GM04503 (cell line): ENCODE measurements around the gene ZNF532.

Experiments
- DNase-seq: peaks from one replicate; pipeline ENCODE4 v3.0.0-alpha.2; 2012; ENCODE audit warnings: low read depth

ZNF532 gene

DNA sequence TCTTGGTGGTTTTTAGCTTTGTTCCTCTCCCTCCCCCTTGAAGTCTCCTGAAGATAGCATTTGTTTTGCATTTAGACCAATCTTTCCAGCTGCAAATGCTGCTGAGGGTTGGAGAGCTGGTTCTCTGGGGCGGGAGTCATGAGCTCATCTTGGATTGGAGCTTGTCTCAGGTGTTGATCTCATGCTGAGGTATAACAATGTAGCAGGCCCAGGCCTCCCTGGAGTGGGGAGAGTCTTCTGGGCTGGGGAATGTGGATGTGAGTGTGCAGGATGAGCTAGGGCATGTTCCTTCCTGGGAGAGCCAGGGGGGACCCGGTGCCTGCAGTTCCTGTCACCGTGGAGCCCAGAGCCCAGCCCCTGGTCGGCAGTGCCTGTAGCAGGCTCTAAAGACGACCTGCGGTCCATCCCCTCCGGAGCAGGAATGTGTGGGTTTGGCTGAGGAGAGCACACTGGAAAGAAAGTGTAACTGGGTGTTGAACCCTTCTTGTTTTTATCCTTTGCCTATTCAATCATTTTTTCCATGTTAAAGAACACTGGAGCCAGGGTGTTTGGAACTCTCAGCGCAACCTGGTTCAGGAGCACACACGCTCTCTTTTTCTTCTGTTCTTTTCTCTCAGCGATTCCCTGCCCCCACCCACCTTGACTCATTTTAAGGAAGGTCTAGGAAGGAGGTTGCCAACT lies 2.7 kb downstream of the ZNF532 start:
- DNase-seq: no peak

DNA sequence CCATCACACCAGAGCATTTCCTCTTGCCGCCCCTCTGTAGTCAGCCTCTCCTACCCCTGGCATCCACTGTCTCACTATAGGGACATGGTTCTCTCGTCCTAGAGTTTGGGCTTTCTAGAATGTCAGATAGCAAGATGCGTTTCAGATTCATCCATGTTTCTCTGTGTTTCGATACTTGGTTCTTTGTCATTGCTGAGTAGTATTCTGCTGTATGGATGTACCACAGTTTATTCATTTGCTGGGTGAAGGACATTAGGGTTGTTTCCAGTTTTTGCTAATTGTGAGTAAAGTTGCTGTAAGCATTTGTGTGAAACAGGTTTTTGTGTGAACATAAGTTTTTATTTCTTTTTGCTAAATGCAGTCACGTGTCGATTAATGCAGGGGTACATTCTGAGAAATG lies 3.8 kb downstream of the ZNF532 start:
- DNase-seq: no peak

DNA sequence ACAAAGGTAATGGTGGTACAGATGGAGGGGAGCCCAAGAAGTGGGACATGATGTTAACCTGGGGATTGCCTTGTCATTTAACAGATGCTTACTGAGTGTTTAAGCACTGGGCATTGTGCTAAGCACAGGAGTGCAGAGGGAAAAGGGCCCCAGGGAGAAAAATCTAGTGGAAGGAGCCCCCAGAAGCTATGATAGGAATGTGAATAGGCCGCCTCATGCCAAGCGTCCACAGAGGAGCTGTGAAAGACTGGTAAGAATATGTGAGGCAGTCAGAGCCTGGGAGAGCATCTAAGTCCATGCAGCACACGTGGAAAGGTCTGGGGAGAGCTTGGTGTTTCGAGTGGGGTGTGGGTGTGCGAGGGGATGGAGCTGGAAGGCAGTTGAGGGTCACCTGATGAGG lies 5.5 kb downstream of the ZNF532 start:
- DNase-seq: no peak

DNA sequence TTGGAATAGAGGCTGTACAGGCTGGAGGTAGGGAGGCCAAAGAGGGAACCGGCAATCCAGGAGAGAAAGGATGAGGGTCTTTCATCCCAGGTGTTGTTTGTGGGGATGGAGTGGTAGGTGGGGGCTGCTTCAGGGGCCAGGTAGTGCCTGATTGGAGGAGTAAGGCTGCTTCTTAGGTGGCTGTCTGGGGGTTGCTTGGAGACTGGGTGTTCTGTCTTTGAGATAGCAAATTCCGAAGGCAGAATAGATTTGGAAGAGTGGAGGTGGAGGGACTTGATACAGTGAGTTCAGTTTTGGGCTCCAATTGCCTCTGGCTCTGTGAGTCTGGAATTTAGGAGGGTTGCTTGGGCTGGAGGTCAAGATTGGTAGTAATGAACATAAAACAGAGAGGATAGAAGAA lies 5.9 kb downstream of the ZNF532 start:
- no peak for DNase-seq

DNA sequence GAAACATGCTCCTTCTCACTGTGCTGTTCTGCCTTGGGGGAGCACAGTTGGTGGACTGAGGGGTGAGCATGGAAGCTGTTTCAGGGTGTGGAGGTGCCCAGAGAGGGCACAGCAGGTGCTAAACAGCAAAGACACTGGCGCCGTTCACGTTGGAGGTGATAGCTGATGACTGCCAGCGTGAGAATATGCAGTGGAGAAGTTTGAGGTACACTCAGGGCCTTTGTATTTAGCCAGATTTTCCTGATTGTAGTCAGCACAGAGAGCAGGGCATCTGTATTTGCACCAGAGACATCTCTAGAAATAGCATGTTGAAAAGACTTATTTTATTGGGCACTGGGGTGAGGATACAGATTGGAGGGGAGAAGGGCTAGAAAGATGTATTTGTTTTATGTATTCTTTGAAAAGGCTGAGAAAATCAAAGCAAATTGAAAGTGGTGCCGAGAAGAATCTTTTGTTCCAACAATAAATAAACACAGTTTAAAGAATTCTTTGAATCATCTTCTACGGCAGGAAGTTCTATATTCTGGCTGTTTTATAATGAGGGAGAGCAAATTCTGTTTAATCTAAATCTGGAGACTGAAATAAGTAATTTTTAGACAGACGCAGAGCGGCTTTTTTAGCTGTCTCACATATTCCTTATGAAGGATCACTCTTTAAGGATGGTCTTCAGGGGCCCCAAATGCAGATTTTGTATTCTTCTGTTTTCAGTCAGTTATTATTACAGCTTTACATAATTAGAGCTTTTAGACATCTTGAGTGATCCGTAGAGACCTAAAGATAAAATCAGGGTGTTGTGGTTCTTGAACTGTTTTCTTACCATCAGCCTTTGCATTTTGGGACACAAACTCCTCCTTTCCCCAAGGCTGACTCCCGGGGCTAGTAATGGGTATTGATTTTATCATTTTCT lies 7.1 kb downstream of the ZNF532 start:
- DNase-seq: no peak

DNA sequence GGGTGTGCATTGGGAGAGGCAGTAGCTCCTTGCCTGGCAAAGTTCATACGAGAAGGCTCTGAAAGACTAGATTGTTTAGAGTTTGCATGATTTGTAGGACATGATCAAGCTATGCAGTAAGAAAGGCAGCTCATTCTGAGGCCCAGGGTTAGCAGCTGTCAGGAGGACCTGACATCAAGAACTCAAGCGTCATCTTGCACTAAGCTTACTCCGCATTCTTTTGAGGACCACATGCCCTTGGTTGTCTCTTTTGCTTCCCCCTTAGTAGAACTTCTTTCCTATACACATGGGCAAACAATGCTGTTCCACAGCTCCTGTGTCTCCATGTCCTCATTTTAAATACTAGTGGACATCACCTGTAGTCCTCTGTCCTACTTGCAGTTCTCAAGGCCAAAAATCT lies 14.0 kb downstream of the ZNF532 start:
- DNase-seq: no peak

DNA sequence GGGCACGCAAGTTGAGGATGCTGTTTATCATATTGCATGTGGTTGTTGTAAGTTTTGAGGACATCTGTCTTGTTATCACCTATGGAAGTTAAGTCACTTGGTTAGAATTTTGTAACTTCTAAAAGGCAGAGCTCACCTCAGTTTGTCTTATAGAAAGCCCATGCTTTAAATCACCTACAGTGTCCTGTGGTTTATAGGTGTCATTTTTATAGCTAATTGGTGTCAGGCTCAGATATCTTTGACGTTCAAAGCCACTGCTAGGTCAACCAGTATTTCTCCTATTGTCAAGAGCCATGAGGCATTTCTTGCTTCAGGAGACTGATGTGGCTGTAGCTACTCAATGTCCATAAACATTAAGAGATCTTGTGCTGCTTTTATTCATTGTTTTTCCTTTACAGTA lies 16.8 kb downstream of the ZNF532 start:
- no peak for DNase-seq

DNA sequence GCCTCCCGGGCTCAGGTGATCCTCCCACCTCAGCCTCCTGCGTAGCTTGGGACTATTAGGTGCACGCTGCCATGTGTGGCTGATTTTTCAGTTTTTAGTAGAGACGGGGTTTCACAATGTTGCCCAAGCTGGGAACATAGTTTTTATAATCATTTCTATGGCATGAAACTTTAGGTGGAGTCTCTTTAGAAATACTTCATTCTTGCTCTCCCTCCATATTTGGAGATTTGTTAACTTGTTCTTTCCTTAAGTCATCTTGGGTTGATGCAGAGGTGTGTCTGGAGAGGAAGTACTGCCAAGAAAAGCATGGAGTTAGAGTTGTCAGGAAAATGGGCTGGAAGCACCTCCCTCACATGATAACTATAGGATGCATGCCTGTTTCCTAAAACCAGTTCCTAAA lies 17.4 kb downstream of the ZNF532 start:
- DNase-seq: no peak

DNA sequence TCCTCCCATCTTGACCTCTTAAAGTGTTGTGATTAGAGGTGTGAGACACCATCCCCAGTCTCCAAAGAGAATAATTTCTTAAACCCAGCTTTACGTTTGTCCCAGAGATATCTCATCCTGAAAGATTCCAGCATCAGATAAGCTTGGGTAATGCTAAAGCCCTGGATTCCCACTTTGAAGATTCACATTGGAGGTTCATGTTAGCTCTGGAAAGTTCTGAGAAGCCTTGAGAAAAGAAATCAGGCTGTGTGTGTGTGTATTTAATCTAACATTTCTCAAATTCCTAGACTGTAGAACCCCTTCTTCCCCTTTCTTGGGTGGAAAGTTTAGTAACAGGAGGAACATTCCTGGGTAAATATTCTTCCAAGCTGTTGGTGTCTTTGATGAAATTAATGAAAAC lies 18.0 kb downstream of the ZNF532 start:
- no peak for DNase-seq

DNA sequence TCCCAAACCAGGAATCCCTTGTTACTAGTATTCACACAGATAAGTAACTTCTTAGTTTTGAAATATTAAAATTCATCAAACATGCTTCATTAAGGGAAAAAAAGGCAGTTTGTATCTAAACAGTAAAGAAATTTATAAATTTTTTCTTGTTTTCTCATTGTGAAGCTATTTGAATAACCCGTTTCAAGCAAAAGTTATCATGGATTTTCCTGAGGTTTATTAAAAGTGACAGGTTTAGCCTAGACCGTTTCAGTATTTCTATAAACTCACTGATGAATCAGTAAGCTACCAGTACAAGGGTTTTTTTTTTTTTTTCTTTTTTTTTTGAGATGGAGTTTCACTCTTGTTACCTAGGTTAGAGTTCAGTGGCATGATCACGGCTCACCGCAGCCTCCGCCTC lies 20.0 kb downstream of the ZNF532 start:
- DNase-seq: no peak

DNA sequence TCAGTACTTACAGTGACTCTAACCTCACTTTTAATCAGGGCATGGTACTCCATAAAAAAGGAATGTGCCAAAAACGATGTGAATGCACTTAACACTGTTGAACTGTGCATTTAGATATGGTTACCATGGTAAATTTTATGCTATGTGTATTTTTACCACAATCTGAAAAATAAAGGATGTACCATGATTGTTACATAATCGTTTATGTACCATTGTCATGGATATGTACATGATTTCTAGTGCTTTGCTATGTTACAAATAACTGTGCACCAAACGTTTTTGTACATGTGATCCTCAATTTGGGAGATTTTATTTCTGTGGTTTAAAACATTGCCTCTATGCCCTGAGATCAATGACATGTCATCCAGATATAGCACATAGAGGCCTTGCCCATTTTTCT lies 21.8 kb downstream of the ZNF532 start:
- no peak for DNase-seq

DNA sequence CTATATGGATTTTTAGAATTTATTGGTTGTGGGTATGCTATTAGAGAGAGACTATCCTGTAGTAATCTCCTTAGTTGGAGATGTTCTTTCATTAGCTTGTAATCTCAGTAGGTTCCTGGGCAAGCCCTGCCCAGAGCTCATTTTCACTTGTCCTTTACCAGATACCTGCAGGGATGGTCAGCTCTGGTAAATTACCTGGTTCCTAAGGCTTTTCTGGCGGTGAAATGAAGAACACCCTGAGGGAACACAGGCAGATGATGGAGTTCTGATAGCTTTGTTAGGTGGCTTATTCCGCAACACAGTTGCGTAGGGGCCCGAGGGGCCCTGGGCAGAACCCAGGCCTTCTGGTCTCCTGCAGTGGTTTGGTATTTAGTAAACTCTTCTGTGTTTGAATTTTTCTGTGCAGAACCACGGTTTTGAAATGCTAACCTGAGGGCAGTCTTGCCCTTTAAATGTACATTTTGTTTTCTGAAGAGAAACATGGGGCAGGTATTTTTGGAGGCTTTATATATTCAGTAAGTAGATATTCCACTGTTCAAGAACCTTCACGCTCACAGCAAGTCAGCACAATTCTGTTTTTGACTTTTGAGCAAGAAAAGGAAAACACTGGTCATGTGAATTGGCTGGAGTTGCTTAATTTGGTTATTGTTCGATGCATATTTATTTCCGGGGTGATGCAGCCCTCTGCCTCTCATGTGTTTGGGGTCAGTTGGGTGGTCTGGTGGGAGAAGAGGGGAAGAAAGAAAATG lies 22.4 kb downstream of the ZNF532 start:
- DNase-seq: no peak

DNA sequence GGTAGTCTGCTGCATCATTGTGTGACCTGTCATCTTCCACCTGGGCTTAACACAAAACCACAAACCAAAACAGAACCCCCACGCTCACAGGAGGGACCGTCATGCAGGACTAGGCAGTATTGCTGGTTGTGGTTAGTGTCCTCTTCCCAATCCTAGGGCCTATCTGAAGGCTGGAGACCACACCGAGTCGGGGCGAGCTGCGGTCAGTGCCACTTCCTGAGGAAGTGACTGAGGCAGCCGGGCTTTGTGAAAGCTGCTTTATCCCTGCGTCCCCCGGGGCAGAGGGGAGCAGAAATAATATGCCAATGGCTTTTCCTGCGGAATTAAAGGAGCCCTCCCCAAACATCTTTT lies 22.9 kb downstream of the ZNF532 start:
- DNase-seq: no peak

DNA sequence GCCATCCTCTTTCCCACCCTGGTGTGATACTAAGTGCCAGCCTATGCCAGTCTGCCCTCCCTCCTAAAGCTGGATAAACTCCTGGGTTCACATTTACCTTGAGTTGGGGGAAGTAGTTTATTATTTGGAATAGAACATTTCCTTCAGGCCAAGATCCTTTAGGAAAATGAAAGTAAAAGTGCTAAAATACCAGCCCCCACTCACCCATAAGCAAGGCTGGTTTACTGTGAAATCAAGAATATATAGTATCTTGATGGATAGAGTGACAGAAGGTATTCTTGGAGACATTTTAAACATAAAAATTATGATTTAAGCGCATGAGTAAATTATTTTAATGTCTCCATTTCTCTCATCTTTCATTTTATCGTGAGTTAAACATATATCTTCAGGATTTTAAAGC lies 27.1 kb downstream of the ZNF532 start:
- DNase-seq: no peak

DNA sequence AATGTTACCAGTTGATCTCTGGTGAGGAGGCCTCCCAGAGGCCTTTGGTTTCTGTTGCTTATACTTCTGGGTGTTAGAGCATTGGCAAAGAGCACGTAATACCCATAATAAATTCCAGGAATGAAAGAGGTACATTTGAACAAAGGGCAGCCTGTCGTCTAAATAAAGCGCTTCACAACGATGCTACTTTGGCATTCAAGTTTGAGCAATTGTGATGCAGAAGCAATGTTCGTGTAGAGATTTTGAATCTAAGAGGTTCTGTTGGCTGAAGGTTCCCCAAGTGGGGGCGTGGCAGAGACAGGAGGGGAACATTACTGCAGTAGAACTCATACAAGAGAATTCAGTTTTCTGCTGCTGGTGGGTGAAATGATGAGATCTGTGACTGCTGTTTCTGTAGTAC lies 27.8 kb downstream of the ZNF532 start:
- DNase-seq: no peak

DNA sequence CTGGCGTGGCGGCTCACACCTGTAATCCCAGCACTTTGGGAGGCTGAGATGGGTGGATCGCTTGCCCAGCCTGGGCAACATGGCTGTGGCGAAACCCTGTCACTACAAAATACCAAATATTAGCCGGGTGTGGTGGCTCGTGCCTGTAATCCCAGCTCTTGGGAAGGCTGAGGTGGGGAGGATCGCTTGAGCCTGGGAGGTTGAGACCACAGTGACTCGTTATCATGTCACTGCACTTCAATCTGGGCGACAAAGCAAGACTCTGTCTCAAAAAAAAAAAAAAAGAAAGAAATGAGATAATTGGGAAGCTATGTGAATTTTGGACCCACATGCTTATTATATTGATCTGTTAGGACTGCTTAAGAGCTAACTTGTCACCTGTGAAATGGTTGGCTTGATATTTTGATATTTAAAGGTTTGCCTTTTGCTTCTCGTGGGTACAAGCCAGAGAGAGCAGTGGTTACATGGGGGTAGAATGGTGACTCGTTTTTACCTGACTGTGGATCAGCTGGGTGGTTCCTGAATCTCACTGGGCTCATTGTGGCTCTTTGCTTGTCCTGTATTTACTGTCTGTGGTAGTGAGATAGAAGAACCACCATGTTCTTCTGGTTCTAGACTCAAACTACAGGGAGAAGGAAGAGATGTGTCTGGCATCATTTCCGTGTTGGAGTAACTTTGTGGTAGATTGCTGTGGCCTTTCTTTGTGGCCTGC lies 28.9 kb downstream of the ZNF532 start:
- DNase-seq: no peak

DNA sequence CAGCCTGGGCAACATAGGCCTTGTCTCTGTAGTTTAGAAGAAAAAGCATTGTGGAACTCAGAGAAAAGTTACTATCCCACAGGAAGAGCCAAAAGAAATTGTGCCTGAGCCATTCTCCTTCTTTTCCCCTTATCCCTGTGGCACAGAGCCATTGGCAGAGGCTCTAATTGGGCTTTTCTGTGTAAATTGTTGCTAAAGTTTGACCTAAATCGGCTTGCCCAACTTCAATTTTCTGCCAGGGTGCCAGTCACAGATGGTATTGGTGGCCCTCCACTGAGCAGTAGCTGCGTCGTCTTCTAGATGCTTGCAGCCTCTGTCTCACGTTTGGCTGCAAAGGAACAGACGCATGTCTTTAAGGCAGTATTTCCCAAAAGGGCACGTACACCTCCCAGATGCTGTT lies 30.3 kb downstream of the ZNF532 start:
- DNase-seq: no peak

DNA sequence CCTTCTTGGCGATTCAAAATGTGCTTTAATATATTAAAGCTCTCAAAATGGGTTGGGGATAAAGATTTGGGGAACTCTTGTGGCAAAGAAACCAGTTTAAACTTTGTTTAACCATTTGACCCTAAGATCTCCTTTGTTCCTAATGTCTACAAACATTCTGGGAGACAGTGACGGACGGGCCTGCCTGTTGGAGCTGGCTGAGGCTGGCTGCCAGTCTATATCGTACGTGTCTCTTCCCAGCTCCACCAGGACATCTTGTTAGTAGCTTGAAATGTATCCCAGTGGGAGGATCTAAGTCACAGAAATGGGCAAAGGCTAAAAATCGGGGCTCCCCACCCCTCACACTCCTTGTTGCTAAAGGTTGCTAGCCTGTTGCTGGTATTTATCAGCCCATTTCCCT lies 30.7 kb downstream of the ZNF532 start:
- no peak for DNase-seq

DNA sequence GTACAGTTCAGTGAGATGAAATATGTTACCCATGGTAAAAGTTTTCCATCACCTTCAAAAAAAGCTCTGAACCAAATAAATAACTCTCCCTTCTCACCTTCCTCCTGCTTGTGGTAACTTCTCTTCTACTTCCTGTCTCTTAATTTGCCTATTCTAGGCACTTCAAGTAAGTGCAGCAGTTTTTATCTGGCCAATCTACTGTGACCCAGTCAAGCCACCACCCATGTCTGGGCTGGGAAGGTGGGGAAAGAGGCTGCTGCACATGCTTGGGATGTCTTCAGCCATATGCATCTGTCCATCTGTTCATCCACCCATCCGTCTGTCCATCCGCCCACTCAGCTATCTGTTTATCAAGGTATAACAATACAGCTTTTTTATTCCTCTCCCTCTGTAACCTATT lies 31.6 kb downstream of the ZNF532 start:
- no peak for DNase-seq

DNA sequence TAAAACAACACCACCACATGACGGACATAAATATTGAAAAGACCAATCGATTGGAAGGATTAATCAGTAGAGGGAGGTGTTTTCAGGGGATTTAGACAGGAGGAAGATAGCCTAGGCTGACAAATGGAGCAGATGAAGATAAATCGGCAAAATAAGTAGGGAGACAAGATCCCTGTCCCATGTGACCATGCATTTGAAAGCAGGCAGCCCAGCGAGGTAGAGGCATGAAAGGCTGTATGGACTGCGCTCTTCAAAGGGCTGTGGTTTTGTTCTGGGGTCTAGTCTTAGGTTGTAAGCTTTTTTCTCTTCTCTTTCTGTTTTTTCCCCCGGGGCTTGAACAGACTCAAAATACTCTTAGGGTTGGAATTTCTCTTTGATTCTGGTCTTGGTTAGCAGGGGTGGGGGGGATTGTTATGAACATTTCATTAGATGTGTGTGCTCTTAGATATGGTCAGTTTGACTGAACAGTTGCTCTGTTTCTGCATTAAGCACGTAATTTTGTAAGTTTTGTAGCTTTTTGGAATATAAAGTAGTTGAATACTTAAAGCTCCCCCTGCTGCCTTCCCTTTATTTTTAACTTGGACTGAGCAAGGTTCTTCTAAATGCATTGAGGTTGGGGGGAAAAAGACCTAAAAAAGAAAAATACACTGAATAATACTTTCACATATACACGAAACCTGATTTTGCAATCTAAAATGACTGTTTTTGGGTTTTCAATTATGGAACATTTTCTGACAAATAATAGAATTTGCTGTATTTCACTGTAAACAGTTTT lies 32.2 kb downstream of the ZNF532 start:
- no peak for DNase-seq

DNA sequence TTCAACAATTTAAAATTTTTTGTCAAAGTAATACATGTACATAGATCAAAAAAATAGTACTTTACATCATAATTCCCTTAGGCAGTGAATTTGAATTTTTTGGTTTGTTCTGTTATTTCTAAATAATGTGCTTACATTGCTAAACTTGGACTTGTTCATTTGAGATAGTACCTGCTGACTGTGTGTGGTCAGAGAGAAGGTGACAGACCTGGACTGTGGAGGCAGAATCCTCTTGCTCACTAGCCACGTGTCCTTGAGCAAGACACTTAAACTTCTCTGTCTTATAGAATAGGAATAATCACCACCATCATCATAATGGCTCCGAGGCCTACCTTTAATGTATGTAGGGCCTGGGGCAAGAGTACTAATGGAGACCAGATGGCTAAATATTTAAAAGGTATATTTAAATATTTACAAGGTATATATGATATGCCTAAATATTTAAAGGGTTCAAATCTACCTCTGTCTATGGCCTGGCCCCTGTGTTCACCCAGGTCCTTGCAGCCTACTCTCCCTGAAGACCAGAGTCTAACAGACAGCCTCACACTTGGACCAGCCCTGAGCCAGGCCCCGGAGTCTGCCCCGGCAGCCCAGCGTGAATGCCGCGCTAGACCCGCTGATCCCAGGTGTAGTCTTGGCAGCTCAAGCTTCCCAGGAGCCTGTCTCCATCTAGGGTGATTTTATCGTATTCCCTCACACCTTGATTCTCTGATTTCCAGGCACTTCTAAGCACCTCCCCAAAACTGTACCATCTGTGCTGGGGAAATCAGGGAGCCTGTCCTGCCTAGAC lies 33.5 kb downstream of the ZNF532 start:
- DNase-seq: no peak
